Stimulated activated naive CD4-positive, alpha-beta T cell (primary cell): ENCODE measurements around the gene ECPAS.
"Not testable (repeated sequence)": the region's sequence is repeated elsewhere in the genome, so short reads cannot be mapped to it uniquely, and the experiment has no call there.

ENCODE experiments used
- DNase-seq, 6 experiments: peaks; one replicate each; lab custom pipeline; 2025; lab: John Stamatoyannopoulos, UW

The ECPAS gene

DNA sequence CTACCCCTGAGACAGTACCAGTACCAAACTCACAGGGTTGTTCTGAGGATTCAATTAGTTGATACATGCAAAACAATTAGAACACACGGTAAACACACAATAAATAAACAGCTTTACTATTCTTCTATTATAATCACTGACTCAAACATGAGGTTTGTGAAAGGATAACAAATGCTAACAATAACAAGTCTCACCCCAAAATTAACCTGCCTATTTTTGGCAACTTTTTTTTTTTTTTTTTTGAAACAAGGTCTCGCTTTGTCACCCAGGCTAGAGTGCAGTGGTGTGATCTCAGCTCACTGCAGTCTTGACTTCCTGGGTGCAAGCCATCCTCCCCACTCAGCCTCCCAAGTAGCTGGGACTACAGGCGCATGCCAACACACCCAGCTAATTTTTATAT lies 6.5 kb downstream of the ECPAS start:
- no peak for DNase-seq

DNA sequence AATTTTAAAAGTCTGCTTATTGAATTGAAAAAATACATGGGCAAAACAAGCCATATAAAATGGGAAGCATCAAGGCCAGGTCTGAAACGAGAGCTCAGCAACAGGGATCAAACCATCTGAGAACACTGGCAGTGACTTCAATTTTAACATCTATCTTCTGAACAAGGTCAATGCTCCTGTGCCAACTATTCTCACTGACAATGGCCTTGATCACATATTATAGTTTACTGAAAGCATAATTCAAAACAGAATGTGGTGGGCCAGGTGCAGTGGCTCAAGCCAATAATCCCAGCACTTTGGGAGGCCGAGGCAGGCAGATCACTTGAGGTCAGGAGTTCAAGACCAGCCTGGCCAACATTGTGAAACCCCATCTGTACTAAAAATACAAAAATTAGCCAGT lies 9.0 kb downstream of the ECPAS start:
- DNase-seq: no peak

DNA sequence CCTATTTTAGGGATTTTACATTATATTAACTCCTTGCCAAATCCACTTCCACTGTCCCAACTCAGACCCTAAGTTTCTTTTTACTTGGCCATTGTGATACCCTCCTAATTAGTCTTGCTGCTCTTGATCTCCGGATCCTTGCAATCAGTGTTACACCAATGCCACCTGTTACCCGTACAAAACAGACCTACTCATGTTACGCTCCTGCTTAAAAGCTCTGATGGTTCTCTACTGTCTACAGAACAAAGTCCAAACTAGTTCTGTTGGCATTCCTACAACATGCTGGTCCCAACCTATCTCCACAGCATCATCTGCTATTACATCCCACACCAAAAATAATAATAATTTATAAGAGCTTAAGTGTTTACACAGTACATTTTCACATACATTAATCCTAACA lies 9.8 kb downstream of the ECPAS start:
- no peak for DNase-seq

DNA sequence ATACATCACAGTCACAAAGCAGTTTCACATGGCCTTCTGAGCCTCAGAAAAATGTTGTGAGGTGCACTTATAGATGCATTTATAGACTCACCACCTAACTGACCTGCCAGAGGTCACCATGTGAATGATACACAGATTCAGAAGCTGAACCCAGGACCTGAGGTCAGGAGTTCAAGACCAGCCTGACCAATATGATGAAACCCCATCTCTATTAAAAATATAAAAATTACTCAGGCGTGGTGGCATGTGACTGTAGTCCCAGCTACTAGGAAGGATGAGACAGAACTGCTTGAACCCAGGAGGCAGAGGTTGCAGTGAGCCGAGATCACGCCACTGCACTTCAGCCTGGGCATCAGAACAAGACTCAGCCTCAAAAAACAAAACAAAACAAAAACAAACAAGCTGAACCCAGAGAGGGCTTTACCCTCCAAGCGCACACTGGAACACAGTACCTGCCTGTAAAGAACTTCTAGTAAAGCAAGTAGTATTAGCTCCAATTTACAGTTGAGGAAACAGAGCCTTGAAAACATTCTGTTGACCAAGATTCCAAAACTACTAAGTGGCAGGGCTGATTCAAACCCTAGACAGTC lies 16.3 kb downstream of the ECPAS start:
- no peak for DNase-seq

DNA sequence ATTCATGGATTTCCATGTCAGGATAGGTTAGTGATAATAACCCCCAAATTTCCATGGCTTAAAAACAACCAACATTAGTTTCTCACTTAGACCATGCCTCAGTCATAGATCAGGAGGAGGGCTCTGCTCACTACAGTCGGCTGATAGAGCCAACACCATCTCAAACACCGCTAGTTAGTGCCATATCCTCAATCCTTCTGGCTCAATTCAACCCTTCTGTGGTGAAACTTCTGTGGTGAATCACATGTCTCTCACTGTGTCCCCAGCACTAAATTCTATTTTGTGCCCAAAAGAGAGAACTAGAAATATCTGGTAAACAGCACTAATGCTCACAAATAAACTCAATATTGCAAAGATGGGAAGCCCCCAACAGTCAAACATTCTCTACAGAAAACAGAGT lies 21.1 kb downstream of the ECPAS start:
- DNase-seq: no peak

DNA sequence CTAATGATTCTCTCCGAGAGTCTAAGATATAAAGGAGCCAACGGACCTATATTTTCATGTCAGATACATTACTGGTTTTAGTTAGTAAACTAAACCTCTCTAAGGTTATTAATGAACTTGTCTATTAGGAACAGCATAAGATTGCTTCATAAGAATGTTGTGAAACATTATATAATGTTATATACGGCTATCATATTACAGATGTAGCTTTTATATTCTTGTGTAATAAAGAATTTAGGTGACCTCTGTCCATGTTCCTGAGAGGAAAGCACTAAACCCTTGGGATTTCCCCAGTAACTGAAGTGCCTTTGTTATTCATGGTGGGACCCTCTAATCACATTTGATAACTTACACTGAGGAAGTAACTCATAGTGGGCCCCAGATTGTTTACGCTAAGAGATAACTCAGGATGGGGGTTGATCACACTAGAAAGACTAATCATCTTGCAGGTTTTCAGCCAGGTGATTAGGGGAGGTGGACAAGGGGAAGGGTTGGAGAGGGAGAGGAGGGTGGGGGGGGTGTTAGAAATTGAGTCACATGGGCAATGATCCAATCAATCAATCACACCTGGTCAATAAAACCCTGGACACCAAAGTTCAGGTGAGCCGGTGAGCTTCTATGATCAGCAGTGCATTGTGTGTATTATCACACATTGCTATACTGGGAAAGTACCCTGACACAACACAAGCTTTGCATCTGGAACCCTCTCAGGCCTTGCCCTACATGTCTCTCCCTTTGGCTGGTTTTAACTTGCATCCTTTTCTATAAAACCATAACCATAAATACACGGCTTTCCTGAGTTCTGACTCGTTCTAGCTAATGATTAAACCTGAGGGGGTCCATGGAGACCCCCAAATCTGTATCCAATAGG lies 25.8 kb downstream of the ECPAS start:
- DNase-seq: no peak

DNA sequence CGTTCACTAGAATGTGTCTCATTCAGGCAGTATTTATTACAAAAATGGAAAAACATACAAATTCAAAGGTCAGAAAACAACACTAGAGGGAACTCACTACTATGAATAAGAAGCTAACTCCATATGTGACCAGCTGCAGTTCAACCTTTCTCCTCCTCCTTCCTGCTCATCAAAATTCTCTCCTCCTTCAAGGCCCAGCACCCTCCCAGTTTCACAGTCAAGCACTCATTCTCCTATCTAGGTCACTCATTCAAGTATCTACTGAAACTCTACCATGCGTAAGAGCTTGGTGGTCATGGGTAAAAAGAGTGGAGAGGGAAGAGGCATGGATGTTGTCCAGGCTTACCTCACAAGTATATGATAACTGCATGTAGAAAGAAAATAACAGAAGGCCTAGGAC lies 27.7 kb downstream of the ECPAS start:
- DNase-seq: no peak

DNA sequence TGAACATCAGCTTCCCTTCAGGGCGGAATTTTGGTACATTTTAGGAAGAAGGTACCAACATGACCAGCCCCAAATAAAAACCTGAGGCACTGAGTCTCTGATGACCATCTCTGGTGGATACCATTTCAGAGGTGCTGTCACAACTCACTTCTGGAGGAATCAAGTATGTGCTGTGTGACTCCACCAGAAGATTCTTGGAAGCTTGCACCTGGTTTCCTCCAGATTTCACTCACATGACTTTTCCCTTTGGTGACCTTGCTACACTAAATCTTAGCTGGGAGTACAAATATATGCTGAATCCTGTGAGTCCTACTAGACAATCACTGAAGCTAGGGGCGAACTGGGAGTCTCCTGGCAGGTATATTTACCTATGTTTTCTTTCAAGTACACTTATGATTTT lies 28.5 kb downstream of the ECPAS start:
- no peak for DNase-seq

DNA sequence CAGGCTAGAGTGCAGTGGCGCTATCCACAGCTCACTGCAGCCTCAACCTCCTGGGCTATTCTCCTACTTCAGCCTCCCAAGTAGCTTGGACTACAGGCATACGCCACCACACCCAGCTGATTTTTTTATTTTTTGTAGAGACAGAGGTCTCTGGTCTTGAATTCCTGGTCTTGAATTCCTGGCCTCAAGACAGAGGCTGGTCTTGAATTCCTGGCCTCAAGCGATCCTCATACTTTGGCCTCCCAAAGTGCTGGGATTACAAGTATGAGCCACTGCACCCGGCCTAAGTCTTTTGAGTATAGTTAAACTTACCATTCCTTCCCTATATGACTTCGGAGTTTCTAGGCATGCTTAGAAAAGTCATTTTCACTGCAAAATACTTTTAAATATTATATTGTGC lies 29.4 kb downstream of the ECPAS start:
- no peak for DNase-seq

DNA sequence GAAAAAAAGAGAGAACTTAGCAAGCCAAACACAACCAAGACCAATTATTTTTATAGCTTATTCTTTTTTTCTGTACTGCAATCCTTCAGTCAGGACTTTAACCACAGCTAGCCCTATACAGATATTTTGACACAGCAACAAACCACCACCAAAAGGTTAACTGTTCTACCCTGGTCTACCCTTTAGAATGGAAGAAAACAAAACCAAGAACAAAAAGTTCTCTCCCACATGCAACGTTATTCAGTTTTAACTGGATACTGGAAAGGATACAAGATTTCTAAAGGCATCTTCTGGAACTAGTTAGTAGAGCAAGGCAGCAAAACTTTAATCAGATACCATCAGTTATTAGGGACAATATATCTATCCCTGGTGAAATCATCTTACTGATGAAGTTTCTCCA lies 32.6 kb downstream of the ECPAS start:
- DNase-seq: no peak

DNA sequence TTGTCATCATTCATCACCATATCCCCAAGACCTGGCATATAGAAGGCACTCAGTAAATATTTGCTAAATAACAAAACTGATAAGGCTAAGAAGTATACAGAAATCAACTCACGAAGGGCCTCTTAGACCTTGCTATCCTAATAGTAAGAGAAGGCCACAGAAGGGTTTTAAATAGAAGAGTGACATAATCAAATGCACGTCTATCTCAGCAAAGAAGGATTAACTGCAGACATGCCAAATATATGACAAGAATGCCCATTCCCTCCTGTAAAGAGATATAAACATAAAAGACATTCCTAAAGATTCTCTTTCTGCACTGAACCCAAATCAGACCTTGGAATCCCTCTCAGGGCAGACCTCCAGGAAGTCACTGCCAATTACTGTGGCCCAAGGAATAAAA lies 34.1 kb downstream of the ECPAS start:
- DNase-seq: no peak

DNA sequence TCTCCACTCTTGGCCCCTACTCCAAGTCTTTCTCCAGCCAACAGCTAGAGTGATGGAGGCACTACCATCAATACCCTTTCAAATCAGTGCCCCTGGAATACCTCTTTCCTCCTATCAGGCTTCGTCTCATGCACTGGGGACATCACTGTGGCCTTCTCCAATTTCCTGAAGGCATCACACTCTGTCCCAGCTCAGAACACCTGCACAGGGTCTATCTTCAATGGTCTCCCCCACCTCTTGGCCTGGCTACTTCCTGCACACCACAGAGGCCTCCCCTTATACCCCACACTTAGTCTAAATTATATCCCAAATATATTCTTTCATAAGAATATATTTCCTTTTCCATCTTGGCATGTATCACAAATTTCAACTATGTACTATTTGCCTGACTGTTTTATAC lies 34.5 kb downstream of the ECPAS start:
- DNase-seq: no peak

DNA sequence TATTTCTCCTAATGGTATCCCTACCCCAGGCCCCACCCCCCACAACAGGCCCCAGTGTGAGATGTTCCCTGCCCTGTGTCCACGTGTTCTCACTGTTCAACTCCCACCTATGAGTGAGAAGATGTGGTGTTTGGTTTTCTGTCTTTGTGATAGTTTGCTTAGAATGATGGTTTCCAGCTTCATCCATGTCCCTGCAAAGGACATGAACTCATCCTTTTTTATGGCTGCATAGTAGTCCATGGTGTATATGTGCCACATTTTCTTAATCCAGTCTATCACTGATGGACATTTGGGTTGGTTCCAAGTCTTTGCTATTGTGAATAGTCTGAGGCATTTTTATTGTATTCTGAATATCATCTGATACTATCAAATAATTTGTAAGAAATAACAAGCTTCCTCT lies 38.4 kb downstream of the ECPAS start:
- not testable (repeated sequence) for DNase-seq

DNA sequence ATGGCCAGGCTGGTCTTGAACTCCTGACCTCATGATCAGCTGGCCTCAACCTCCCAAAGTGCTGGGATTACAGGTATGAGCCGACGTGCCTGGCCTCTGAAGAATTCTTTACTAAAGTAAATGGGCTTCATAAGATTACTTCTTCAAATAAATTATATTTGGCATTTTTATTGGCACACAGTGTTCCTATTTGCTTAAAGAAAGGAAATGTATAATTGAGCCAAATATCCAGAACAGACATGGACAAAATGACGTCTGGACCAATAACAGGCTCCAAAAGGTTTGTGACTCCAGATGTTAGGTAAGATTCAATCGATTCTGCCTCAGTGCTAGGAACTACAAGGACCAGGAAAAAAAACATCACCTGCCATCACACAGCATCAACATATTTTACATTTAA lies 40.7 kb downstream of the ECPAS start:
- DNase-seq: no peak

DNA sequence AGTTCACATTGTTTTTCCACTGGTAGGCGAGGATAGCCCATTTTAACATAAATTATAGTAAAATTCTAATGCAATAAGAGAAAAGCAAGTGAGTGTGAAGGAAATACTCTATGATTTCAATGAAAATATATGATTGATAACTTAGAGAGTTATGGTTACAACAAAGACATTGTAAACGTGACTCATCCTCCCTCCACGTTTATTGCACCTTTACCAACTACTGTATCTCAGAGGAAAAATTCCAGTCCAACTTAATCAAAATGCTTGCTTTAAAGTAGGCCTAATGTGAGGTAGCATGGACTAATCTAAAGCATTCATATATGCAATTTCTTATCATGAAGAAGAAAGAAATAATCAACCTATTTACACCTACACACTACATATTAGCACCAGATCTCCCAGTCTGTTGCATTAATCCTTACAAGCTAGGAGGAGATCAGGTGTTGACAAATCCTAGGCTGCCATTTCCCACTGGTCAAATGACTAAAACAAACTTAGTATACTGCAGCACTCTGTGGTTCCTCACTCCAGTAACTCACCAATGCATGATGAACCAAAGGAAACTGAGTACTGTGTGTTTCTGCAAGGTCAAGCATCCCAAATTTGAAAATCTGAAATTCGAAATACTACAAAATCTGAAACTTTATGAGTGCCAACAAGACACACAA lies 41.7 kb downstream of the ECPAS start:
- no peak for DNase-seq

DNA sequence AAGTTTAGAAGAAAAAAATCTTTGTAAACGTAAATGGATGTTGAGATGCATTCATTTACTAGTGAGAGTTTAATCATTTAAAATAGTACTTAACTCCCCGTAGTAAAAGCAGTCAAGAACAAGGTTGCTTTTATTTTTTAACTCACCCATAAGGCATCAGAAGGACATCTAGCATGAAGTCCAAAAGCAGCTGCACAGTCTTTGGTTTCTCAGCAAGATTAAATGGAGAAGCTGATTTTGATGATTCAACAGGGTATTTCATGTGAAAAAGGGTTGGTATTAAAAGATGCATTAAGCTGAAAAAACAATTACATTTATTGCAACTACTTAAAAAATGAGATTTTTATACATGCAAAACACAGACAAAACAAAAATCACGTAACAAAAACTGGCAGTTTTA lies 44.0 kb downstream of the ECPAS start:
- no peak for DNase-seq

DNA sequence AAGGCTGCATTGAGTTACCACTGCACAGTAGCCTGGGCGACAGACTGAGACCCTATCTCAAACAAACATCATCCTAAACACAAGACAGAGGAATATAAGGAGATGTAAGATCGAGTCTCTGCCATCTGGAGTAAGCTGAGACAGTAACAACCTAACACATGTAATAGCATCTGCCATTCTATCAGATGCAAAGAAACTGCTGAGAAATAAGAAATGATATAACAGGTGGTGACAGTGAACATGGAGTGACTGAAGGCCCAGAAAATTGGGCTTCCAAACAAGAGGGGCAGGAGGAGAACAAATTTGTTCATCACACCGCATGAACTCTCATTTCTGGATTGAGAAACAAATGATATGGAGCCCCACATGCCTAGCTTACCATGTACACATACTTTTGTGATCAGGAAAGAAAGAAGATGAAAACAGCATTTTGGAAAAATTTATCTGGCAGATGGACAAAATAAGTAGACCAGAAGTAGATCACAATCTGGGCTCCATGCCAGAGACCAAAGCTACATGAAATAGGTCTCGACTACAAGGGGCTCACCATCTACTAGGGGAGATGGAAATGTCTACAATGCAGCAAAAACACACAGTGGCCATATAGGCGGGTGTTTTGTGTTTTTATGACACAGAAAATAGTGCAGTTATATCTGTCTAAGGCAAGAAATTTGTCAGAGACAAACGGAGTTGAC lies 45.5 kb downstream of the ECPAS start:
- DNase-seq: no peak

DNA sequence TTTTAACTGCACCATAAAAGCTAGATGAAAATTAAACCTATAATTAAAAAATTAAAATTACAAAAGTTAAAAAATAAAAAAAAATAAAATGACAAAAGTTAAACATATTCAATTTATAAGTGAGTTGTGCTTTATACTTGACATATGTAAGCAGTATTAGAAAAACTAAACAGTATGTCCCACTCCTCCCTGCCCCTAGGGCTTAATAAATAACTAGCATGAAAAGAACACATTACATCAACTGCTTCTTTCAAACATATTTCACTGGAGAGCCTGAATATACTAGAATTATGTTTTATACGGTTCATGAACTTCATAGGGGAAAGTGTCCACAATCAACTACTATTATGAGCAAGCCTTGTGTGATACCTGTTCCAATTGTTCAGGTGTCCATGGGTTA lies 47.6 kb downstream of the ECPAS start:
- no peak for DNase-seq

DNA sequence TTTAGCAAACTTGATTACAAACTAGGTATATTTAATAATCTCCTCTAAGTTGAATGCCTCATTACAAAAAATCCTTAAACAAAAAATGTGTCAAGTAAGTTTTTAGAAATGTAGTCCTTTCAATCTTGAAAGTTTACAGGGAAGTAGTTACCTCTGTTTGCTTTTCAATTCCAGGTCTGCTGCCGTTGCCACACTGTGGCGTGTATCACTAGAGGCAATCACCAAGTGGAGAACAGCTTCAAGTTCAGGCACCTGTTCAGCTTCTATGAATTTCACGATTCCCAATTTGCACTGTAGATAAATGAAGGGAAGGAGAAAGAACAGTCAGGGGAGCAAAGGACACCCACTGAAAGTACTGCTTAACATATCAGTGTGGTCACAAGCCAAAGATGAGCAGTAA lies 51.1 kb downstream of the ECPAS start:
- DNase-seq: no peak

DNA sequence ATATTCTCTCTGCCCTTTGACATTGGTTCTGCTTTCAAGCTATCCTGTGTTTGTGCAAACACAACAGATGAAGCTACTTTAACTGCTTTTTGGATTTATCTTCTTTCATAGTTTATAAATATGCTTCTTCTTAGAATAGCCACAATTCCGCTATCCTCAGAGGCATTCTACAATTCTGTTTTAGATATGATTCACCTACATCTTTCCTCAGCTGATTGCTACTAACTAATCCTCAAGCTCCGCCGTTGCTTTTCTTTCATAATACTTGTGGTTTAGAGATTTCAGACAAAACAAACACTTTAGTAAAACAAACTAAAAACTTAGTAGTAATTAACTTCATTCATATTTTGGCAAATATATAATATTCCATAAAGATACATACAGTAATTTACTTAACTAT lies 52.5 kb downstream of the ECPAS start:
- no peak for DNase-seq

DNA sequence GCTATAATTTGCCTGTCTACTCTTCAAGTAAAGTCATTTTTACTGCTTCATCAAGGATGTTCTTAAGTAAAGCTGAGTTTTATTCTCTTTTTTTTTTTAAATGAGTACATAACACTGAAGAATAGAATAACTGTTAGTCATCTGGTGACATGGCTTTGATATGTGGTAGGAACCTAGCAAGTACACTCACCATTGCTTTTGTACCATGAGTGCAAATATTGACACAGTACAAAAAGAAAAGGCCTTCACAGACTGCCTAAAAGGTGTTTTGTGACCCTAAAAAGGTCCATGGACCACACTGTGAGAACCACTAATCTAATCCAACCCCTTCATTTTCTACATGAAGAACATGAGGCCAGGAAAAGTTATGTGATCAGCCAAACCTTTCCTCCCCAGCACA lies 55.0 kb downstream of the ECPAS start:
- DNase-seq: no peak

DNA sequence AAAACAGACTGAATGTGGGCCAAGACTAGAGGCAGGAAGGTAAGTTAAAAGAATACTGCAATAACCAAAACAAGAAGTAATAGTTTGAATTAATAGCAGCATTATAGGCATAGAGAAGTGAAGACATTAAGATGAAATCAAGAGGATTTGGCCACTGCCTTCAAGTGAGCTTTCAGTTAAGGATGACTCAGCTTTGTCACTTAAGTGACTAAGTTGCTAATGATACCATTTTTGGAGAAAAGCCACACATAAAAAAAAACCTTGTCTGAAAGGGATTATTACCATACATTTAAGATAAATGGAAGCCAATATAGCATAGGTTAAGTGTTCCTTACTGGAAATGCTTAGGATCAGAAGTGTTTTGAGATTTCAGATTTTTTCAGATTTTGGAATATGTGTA lies 57.0 kb downstream of the ECPAS start:
- no peak for DNase-seq

DNA sequence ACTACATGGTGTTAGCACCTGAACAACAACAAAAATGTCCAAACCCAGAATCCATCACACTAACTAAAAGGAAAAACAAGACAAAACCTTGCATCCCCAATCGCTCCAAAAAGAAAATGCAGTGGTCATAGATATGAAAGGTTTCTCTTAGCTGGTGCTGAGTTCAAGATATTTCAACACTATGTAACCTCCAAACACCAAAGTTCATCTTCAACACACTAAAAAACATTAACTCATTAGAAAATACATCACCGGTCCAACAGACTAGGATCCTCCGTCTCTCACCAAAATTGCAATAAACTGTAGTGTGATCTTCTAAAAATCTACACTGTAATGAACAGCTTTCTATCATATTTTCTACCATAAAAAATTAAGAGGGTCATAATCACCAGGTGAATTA lies 60.8 kb downstream of the ECPAS start:
- DNase-seq: no peak
